Activated CD8-positive, alpha-beta memory T cell treated with anti-CD3 and anti-CD28 coated beads, Interleukin-2, amount 50 U/mL, for 1 hour (primary cell): Measurements from ENCODE around the gene ZRANB1.

Experiments
- DNase-seq: peaks from one replicate; pipeline ENCODE4 v3.0.0-alpha.2; 2020; ENCODE audit errors: extremely low read depth

ZRANB1 gene

GRCh38 chr10:125018576-125019143 lies 76.7 kb downstream of the ZRANB1 start:
- DNase-seq: no peak

- DNase-seq: no peak
These were observed 78.5 kb downstream of the ZRANB1 start for GRCh38 chr10:125020386-125020785.

GRCh38 chr10:125020871-125021270 lies 78.9 kb downstream of the ZRANB1 start:
- no peak for DNase-seq

GRCh38 chr10:125021686-125022344 lies 79.9 kb downstream of the ZRANB1 start:
- DNase-seq: no peak

GRCh38 chr10:125022671-125023070 lies 80.7 kb downstream of the ZRANB1 start:
- no peak for DNase-seq

GRCh38 chr10:125023255-125023654 lies 81.3 kb downstream of the ZRANB1 start:
- no peak for DNase-seq

GRCh38 chr10:125023862-125024496 lies 82.1 kb downstream of the ZRANB1 start:
- DNase-seq: no peak

- DNase-seq: no peak
These were observed 82.7 kb downstream of the ZRANB1 start for GRCh38 chr10:125024497-125025234.

GRCh38 chr10:125025341-125025740 lies 83.4 kb downstream of the ZRANB1 start:
- DNase-seq: no peak

GRCh38 chr10:125026036-125026931 lies 84.4 kb downstream of the ZRANB1 start:
- no peak for DNase-seq

- no peak for DNase-seq
These were observed 85.2 kb downstream of the ZRANB1 start for GRCh38 chr10:125026974-125027735.

GRCh38 chr10:125027871-125028869 lies 86.2 kb downstream of the ZRANB1 start:
- no peak for DNase-seq

- DNase-seq: no peak
These were observed 87.8 kb downstream of the ZRANB1 start for GRCh38 chr10:125029584-125030242.

- no peak for DNase-seq
These were observed 88.8 kb downstream of the ZRANB1 start for GRCh38 chr10:125030567-125031197.

GRCh38 chr10:125032474-125033020 lies 90.6 kb downstream of the ZRANB1 start:
- DNase-seq: no peak

GRCh38 chr10:125033146-125033924 lies 91.4 kb downstream of the ZRANB1 start:
- DNase-seq: no peak

GRCh38 chr10:125034675-125035074 lies 92.8 kb downstream of the ZRANB1 start:
- no peak for DNase-seq
